Lower leg skin (tissue), 4 donors: ENCODE results near the gene MYL7. TPM values are rescaled to one million over a fixed set of nuclear protein-coding genes. Genes with fewer than 3 reads are reported as not detected.

Experiments
- DNase-seq, 2 donors: peaks; one replicate each; pipeline ENCODE4 v3.0.0-alpha.2; 2019; ENCODE audit warnings: low spot score in 2 of 2
- H3K4me3 ChIP-seq: fragments of 200-600 bp; sonication (generic); 2 replicates; pipeline ENCODE4 v1.5.1; 2017; ENCODE audit warnings: mild to moderate bottlenecking, low read depth; ENCODE audit not compliant: poor library complexity, severe bottlenecking
- POLR2A ChIP-seq, 2 donors: fragments of 450-650 bp; IDR thresholded peaks; one replicate each; pipeline ENCODE4 v1.6.1; 2016 to 2017; ENCODE audit warnings: antibody characterized with exemption in 2 of 2, mild to moderate bottlenecking in 1 of 2, moderate library complexity in 1 of 2
- WGBS, 2 donors: methylation state at CpG; one replicate each; pipeline ENCODE4 v1.1.5; 2018; 5-methylcytosine and 5-hydroxymethylcytosine counted together
- intact Hi-C: fragments of 100-400 bp; cut with DNase I; formaldehyde crosslinking; loops from one replicate; pipeline ENCODE4 v1.15.0; 2023; ENCODE audit warnings: low total_unique reads
- total RNA-seq, 4 donors: library from RNA; depleted of rRNA; stranded (reverse); fragments of >200 nt; gene quantifications; one replicate each; pipeline ENCODE4 v1.1.0, GENCODE V29; 2016
- TF ChIP-seq, protein P1 (sequence below), 3 donors: fragments of 450-650 bp; IDR thresholded peaks; one replicate each; pipeline ENCODE4 v1.5.1; 2016; ENCODE audit warnings: antibody characterized with exemption in 3 of 3, mild to moderate bottlenecking in 3 of 3, moderate library complexity in 2 of 3

Gene MYL7
- total RNA-seq, 4 donors from 2014 or later, result not detected

DNA sequence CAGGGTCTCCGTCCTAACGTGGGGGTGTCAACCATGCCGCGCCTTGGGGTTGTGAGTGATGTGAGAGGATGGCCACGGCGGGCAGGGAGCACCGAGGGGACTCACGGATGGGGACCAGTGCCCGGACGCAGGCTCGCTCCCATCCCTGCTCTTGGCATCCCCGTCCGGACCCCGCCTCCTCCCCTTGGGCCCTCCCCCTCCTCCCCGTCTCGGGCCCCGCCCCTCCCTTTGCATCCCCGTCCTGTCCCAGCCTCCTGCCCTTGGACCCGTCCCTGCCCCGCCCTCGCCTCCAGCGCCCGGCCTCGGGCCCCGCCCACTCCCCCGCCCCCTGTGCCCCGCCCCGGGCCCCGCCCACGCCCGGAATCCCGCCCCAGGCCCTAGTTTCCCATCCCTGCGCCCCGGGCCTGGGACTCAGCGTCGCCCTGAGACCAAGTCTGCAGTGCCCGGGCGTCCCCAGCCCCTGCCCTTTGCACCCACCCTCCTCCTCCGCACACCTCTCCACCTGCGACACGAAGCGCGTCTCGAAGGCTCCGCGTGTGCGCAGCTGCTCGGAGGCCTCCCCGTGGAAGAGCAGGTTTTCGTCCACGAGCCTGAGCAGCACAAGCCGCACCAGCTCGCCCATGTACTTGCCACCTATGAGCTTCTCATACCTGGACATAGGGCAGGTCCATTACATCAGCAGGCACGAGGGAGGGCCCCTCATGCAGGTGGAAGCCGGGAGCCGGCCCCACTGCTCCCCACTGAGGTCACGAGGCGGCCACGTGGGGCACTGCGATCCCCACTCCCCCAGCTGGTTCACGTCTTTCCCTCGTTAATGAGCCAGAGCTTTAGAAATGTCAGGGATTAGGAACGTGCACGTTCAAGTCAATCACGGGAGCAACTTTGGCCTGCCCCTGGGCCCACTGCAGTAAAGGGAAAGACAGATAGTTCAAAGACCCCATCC is 5.1 kb upstream of the MYL7 start:
- 11 to 18% methylated on average over 54 to 55 of the region's 65 CpGs for WGBS, 2 donors
- no peak overlapping the region for H3K4me3 ChIP-seq
- intact Hi-C loops, result no loop called here
- DNase-seq, result peak; percentile 53 to 94
- TF ChIP-seq, protein P1, sequence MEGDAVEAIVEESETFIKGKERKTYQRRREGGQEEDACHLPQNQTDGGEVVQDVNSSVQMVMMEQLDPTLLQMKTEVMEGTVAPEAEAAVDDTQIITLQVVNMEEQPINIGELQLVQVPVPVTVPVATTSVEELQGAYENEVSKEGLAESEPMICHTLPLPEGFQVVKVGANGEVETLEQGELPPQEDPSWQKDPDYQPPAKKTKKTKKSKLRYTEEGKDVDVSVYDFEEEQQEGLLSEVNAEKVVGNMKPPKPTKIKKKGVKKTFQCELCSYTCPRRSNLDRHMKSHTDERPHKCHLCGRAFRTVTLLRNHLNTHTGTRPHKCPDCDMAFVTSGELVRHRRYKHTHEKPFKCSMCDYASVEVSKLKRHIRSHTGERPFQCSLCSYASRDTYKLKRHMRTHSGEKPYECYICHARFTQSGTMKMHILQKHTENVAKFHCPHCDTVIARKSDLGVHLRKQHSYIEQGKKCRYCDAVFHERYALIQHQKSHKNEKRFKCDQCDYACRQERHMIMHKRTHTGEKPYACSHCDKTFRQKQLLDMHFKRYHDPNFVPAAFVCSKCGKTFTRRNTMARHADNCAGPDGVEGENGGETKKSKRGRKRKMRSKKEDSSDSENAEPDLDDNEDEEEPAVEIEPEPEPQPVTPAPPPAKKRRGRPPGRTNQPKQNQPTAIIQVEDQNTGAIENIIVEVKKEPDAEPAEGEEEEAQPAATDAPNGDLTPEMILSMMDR (IDR thresholded peaks at IDR 0.05), result no peak
- TF ChIP-seq POLR2A (IDR thresholded peaks at IDR 0.05), result no peak

DNA sequence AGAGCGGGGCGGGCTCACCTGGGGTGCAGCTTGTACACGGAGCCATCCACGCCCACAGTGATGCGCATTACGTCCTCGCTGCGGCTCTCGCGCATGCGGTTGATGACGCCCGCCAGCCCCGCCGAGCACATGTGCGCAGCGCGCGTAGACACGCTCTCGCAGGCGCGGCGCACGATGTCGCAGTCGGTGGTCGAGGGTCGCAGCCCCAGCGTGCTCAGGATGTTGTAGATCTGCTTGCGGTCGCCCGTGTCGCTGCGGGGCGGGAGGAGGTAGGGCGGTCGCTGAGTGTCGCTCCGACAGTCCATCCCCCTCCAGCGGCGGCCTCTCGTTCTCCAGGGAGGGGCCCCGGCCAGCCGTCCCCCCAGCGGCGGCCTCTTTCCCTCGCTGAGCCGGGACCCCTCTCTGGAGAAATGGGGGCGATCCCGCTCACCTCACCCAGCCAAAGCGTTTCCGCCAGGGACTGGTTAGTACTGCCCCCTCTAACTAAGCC is 4.4 kb upstream of the MYL7 start:
- intact Hi-C loops, result no loop called here
- DNase-seq, result peak in 1 of 2 donors; percentile 78
- WGBS, 2 donors, result 14 to 20% methylated on average over 28 to 47 of the region's 53 CpGs

GRCh38 chr7:44144968-44145478 is 3.9 kb upstream of the MYL7 start:
- TF ChIP-seq POLR2A (IDR thresholded peaks at IDR 0.05), result no peak
- TF ChIP-seq, protein P1 (IDR thresholded peaks at IDR 0.05), result no peak
- WGBS, 2 donors, result 79 to 81% methylated on average over 29 to 31 of the region's 31 CpGs
- peak in 1 of 2 donors; percentile 82 for DNase-seq
- H3K4me3 ChIP-seq, result no peak overlapping the region
- intact Hi-C loops, result no loop called here

More for the DNA sequence above, 4.4 kb upstream of the MYL7 start:
- TF ChIP-seq, protein P1 (IDR thresholded peaks at IDR 0.05), result no peak
- H3K4me3 ChIP-seq, result no peak overlapping the region

DNA sequence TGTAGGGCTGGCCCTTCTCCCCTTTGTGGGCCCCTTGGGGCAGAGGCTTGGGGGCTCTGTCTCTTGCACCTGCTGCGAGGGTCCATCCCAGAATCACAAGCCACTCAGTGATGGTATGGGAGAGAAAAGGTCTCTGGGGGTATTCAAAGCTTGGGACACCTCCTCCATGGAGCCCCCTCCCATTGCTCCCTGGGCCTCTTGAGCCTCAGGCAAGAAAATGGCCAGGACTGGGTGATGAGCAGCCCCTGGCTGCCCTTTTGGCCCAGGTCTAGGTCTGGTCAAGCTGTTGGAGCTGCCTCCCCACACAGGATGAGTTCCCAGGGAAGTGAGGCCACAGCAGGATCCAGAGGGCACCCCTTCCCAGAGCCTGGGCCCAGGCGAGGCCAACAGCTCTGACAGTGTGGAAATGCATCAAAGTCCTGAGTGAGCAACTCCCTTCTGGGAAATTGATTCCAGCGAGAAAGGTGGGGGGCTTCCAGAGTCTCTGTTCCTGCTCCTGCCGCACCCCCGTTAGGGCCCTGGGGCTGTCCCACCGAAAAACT is 3.4 kb upstream of the MYL7 start:
- DNase-seq, result peak in 1 of 2 donors; percentile 78
- TF ChIP-seq, protein P1 (IDR thresholded peaks at IDR 0.05), result no peak
- no peak for TF ChIP-seq POLR2A (IDR thresholded peaks at IDR 0.05)
- 86 to 91% methylated on average over 6 of the region's 6 CpGs for WGBS, 2 donors
- H3K4me3 ChIP-seq, result no peak overlapping the region
- intact Hi-C loops, result no loop called here

GRCh38 chr7:44143646-44144250 is 2.6 kb upstream of the MYL7 start:
- TF ChIP-seq, protein P1 (IDR thresholded peaks at IDR 0.05), result no peak
- no peak for TF ChIP-seq POLR2A (IDR thresholded peaks at IDR 0.05)
- DNase-seq, result peak in 1 of 2 donors; percentile 60
- intact Hi-C loops, result no loop called here
- no peak overlapping the region for H3K4me3 ChIP-seq
- 68 to 74% methylated on average over 6 of the region's 6 CpGs for WGBS, 2 donors
